Hindlimb muscle (tissue), 1 donor: ENCODE data around the gene FAM177A1. TPM values are rescaled to one million over a fixed set of nuclear protein-coding genes. Genes with fewer than 3 reads are reported as not detected.
"Not testable (repeated sequence)": the region's sequence is repeated elsewhere in the genome, so short reads cannot be mapped to it uniquely, and the experiment has no call there.

Experiments used
- DNase-seq: peaks from one replicate; pipeline ENCODE4 v3.0.0-alpha.2; 2013
- polyA plus RNA-seq: library from polyadenylated mRNA; unstranded; fragments of 120-200 nt; gene quantifications from one replicate; pipeline ENCODE4 v1.2.1, GENCODE V29; 2013; ENCODE audit not compliant: insufficient read length

The FAM177A1 gene
- polyA plus RNA-seq, 1 donor: 33.6 TPM

DNA sequence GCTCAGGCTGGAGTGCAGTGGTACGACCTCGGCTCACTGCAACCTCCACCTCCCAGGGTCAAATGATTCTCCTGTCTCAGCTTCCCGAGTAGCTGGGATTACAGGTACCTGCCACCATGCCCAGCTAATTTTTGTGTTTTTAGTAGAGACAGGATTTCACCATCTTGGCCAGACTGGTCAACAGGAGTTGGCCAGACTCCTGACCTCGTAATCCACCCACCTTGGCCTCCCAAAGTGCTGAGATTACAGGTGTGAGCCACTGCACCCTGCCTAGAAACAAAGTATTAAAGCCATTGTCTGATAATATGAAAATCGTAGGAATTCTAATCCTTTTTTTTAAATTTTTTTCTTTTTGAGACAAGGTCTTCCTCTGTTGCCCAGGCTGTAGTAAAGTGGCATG is 19.7 kb downstream of the FAM177A1 start:
- DNase-seq: not testable (repeated sequence)

DNA sequence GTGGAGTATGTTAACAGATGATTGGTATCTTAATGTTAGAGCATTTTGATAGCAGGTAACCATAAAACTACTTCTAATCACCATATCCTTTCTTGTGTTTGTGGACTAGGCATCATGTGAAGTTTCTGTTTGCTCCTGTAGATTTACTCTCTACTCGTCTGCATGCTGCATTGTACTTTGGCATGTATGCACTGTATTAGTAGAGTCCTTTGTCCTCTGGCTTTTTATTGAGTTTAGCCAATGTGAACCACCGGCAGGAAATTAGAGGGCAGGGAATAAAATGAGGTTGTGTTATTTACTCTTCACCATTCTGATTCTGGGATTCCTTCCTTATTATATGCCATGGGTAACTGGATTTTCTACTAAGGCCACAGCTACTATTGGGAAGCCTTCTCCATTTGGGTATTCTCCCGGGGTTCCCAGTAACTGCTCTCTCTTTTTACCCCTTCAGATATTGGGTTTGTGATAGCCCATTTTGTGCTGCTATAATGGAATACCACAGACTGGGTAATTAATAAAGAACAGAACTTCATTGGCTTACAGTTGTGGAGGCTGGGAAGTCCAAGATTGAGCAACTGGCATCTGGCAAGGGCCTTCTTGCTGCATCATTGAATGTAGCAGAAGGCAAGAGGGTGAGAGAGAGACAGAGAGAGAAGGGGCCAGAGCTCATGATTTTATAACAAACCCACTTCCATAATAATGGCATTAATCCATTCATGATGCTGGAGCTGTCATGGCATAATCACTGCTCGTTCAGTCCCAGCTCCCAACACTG is 22.4 kb downstream of the FAM177A1 start:
- DNase-seq: no peak

DNA sequence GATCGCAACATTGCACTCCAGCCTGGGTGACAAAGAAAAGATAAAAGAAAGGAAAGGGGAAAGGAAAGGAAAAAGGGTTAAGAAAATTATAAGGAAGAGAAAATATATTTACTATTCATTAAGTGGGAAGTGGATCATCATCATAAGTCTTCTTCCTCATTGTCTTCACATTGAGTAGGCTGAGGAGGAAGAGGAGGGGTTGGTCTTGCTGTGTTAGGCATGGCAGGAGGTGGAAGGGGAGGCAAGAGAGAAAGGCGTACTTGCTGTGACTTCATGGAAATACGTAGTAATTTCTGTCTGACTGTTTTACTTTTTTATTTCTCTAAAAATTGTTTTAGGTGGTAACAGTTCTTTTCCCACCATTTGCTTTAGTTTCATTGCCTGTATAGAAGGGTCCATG is 26.2 kb downstream of the FAM177A1 start:
- DNase-seq: no peak

DNA sequence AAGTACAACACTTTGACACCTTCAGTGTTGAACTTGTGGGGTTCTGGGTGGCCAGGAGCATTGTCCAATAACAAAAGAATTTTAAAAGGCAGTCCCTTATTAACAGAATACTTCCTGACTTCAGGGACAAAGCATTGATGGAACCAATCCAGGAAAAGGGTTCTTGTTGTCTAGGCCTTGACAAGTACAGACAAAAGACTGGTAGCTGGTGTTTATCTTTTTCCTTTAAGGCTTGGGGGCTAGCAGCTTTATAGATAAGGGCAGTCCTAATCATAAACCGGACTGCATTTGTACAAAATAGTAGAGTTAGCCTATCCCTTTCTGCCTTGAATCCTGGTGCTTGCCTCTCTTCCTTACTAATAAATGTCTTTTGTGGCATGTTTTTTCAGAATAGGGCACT is 27.4 kb downstream of the FAM177A1 start:
- DNase-seq: no peak

DNA sequence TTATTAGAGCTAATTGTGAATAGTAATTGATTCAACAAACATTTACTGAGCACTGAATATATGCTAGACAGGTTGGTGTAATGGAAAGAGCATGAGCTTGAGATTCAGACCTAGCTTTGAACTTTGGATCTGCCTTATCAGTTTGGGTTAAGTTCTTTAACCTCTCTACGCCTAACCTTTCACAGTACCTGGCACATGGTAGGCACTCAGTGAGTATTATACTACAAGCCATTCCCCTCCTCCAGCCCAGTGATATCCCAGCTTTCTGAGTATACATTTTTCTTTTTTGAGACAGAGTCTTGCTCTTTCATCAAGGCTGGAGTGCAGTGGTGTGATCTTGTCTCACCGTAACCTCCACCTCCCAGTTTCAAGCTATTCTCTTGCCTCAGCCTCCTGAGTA is 32.0 kb downstream of the FAM177A1 start:
- no peak for DNase-seq

DNA sequence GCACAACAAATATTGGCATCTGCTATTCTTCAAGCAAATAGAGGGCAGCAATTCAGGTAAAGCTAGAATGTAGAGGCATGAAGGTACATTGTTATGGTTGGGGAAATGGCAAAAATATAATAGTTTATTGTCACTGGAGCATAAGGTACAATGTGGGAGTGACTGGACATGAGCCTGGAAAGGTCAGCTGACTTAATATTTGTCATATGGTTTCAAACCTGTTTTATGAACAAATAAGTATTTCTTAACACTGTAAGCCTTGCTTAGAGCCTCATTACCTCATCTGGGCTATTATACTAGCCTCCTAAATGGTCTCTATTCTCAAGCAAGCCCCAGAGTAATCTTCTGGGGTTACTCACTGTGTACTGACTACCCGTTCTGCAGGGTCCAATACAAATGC is 33.7 kb downstream of the FAM177A1 start:
- no peak for DNase-seq

DNA sequence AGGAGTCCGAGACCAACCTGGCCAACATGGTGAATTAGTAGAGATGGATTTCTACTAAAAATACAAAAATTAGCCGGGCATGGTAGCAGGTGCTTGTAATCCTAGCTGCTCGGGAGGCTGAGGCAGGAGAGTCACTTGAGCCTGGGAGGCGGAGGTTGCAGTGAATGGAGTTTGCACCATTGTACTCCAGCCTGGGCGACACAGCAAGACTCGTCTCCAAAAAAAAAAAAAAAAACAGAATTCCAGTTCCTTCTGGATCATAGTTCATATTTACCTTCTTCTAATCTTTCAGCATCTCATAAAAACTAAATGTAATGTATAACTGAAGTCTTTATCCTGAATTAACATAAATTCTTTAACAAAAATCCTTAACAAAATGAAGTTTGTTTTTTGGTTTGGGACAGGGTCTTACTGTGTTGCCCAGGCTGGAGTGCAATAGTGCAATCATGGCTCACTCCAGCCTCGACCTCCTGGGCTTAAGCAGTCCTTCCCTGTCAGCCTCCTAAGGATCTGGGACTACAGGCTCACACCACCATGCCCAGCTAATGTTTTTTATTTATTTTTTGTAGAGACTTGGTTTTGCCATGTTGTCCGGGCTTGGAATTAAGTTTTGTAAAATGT is 37.6 kb downstream of the FAM177A1 start:
- DNase-seq: no peak

DNA sequence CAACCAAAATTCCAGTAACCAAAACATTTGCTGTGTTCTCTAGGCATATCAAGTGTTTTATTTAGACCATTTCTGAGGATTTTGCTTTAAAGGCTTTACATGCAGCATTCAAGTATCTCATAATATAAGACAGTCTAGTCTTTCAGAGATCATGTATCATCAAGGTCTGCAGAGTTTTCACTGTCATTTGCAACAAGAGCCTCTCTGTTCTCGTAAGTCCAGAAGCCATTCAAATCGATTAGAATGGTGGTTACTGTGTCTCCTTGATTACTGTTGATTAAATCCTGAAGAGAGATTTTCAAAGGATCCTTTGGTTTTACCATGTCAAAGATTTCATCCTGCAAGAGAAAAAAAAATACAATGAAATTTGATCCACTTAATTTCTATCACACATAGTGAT is 39.4 kb downstream of the FAM177A1 start:
- no peak for DNase-seq

DNA sequence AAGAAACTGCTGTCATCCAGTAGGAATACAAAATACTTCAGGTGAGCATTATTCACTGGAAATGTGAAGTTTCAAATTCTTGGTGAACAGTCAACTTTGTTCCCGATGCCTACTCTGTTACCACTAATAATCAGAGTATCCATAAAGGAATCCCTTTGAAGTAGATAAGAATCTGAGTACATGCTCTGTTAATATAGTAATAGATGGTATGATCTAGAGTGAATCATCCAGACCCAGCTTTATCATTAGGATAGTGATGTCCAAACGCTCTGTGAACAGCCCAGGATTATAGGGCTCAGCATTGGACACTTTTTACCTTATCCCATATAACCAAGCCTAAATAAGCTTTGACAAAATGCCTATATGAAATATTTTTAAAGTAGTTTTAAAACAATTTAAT is 42.4 kb downstream of the FAM177A1 start:
- DNase-seq: no peak

DNA sequence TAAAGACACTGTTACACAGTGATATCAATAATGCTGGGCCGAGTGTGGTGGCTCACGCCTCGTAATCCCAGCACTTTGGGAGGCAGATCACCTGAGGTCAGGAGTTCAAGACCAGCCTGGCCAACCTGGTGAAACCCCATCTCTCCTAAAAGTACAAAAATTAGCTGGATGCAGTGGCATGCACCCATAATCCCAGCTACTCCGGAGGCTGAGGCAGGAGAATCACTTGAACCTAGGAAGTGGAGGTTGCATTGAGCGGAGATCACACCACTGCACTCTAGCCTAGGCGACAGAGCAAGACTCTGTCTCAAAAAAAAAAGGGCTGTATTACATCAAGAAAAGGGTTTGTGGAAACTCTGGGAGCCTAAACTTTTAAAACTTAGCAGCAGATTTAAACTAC is 48.6 kb downstream of the FAM177A1 start:
- DNase-seq: not testable (repeated sequence)

DNA sequence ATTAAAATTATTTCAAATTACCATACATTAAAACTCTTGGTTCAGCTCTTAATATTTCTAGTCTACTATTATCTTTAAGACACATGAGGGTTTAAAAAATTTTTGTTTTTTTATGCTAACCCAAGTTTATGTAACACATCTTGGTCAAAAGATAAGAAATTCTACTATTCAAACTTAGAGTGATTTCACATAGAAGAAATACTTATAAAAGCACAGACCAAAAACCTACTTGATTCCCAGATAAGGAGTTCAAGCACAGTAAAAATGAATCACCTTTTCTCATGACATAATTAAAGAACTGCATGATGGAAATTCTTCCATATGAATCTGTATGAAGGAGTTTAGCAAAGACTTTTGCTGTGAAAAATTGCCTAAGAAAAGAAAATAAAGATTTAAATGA is 61.8 kb downstream of the FAM177A1 start:
- DNase-seq: no peak

DNA sequence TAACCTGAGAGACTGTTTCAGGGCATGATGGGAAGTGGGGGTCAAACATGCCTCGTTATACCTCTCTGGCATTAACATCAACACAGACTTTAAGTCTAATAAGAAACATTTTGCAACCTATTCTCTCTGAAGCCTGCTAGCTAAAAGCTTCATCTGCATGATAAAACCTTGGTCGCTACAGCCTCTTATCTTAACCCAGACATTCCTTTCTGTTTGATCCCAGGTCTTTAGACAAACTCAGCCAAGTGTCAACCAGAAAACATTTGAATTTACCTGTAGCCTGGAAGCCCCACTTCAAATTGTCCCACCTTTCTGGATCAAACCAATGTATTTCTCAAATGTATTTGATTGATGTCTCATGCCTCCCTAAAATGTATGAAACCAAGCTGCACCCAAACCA is 66.6 kb downstream of the FAM177A1 start:
- DNase-seq: no peak

DNA sequence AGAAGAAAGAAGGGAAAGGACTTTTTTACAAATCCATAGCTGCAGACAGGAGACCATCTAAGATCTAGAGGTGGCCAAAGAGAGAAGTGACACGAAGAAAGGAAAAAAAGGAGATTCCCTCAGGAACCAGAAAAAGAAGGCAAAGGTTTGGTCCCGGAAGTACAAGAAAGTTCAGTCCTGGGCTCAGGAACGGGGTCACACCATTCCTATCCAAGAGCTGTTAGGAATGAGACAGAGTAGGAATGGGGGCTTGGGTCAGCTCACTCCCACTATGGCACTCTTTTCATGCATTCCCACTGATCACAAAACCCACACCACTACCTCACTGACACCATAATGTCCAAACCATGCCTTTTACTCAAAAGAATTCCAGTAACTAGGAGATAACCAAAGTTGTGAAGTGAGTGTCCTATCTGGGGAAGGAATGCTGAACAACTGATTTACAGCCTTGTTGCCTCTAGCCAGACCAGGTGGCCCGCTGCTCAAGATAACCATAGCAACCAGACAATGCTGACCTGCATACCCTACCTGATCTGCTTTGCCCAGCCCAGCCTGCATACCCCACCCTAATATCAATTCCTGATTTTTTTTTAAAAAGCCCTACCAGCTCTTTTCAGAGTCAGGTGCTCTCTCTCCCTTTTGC is 67.4 kb downstream of the FAM177A1 start:
- DNase-seq: no peak

DNA sequence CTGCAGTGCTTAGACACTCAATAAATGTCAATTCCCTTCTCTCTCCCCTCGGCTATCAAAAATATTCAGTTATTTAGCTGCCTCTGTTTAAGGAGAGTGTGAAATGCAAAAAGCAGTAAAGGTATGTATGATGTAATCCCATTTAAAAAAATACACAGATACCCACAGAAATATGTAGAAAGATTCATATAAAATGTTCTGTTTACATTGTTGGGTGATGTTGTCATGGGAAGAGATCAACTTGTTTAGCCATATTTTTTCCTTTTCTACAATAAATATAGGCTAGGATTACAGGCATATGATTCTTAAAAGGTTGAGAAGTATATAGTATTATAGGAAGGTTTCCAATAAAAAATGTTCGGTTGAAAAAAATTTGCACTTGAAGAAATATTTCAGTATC is 68.0 kb downstream of the FAM177A1 start:
- DNase-seq: no peak

DNA sequence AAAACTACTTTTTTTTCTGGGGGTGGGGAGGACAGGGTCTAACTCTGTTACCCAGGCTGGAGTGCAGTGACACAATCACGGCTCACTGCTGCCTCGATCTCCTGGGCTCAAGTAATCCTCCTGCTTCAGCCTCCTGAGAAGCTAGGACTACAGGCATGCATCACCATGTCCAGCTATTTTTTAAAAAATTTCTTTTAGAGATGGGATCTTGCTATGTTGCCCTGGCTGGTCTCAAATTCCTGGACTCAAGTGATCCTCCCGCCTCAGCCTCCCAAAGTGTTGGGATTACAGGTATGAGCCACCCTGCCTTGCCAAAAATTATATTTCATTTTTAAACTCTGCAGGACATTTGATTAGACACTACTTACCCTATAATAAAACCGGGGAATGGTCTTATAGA is 70.2 kb downstream of the FAM177A1 start:
- DNase-seq: no peak

DNA sequence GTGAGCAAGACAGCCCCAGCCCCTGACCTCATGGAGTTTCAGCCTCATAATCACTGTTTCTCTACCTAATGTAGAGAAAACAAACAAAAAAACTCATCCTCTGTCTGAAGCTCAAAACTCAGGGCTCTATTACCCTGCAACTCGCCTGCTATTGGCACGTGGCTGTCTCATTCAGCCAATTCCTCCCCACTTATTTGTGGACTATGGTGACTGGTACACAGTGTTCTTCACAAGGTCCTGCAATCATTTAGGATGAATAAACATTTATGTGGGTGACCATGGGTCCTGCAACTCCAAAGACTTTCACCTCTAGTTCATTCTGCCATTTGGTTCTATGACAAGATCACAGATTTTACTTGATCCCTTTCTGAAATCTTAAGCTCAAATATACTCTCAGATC is 71.0 kb downstream of the FAM177A1 start:
- no peak for DNase-seq

DNA sequence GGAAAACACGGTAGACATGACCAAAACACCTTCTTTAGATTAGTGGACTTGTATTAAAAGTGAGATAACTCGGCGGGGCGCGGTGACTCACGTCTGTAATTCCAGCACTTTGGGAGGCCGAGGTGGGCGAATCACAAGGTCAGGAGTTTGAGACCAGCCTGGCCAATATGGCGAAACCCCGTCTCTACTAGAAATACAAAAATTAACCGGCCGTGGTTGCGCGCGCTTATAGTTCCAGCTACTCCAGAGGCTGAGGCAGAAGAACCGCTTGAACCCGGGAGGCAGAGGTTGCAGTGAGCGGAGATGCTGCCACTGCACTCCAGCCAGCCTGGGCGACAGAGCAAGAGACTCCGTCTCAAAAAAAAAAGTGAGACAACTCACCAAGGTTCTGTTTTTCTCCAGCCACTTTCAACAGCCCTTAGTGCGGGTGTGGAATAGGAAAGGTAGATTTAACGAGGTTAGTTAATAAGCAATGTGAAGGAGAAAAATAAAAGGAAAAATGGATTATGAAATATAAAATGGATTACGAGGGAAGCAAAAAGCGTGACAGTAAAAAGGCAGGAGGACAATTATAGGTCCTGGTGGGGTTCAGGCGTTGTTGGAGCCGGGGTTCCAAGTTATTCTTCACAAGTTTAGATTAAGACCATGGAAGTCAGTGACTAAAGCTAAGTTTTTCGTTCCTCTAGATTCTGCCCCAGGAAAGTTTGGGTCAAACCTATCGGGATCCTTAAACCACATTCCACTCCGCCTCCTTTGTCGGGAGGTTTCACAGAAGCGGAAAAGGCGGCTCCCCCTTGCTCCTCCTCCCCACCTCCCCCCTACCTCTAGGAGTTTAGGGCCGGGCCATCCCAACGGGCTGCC is 75.2 kb downstream of the FAM177A1 start:
- no peak for DNase-seq

DNA sequence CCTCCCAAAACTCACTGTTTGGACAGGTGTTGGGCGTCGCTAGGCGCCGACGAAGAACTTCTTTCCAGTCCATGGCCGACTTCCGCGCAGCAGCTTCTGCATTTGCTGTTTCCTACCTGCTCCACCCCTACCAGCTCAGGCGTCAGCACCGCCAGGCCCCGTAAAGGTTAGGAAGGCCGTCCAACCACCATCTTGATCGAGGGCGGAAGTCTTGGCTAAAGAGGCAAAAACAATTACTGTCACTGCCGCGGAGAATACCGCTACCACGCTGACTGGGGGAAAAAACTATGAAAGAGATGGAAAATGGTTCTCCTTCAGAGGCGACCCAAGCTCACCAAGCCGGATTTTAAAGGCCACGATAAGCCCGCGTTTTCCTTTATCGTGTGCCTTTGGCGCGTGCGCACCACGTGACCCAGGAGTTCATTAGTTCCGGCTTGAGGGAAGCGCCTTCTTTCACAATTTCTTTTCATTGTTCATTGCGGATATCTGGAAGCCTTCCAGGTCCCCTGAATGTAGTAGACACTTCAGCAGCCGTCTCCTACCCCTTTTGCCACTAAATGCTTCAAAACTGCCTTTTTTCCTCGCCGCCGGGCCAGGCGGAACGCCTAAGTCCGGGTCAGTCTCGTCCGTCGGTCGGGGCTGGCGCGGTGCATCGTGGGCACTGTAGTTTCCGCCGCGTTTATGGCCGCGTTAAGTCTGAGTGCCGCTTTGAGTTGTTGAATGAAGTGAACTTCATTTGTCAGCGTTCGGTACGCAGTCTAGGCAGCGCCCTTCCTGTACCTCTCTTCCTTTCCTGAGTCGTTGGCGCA is 76.0 kb downstream of the FAM177A1 start, which contains the start of the genes PPP2R3C and PRORP:
Gene PPP2R3C (minus strand): TSS at position 104 of the 809 bp plus-strand sequence. CDS start 31 bp downstream, at position 73.
Gene PRORP (plus strand): TSS at position 666 of the 809 bp plus-strand sequence. CDS start 694 bp downstream, outside the sequence.
- peak; percentile 92 for DNase-seq

DNA sequence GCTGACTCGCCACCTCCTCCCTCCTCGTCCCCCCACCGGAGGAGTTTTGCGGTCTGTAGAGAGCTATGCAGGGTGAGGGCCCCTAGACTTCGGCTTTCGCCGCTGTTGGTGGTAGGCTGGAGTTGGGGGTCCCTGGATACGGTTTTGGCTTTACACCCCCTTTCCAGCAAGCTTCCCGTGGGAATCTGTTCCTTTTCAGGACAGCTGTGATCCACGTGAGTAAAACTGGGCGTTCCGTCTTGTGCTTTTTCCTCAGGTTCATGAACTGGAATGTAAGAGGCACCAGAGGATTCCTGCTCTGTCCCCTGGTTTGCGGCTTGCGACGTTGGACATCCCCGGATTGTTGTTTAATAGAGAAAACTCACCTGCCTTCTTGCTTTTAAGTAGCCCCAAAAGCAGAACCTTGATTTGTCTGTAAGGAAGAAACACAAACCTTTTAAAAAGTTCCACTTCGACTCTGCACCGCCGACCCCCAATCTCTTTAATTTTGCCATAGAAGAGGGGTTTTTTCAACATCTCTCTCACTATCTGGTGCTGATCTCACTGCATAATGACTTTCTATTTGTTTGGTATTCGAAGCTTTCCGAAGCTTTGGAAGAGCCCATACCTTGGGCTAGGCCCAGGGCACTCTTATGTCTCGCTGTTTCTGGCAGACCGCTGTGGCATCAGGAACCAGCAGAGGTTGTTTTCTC is 76.8 kb downstream of the FAM177A1 start:
- no peak for DNase-seq

DNA sequence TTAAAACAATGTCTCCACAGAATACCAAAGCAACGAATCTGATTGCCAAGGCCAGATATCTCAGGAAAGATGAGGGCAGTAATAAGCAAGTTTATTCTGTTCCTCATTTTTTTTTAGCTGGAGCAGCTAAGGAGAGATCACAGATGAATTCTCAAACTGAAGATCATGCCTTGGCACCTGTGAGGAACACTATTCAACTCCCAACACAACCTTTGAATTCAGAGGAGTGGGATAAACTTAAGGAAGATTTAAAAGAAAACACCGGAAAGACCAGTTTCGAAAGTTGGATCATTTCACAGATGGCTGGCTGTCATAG is 77.3 kb downstream of the FAM177A1 start:
- DNase-seq: no peak

DNA sequence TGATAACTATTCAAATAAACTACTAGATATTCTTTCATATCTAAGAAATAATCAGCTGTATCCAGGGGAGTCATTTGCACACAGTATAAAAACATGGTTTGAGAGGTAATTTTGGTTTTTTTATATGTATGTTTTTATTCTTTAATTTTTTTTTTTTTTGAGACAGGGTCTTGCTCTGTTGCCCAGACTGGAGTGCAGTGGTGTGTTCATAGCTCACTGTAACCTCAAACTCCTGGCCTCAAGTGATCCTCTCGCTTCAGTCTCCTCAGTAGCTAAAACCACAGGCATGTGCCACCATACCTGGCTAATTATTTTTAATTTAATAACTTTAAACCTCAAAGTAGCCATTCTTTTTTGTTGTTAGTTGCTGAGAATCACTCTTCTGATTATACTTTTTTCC is 78.1 kb downstream of the FAM177A1 start:
- no peak for DNase-seq
